NCI-H82 (cell line): ENCODE results near the gene PRAMEF15.
A peak's percentile ranks its signal among the peaks of the same experiment; 100 is the strongest.
"Not testable (repeated sequence)": the region's sequence is repeated elsewhere in the genome, so short reads cannot be mapped to it uniquely, and the experiment has no call there.

ENCODE experiments used
- DNase-seq: peaks from one replicate; lab custom pipeline; 2025; lab: John Stamatoyannopoulos, UW

PRAMEF15 gene

GRCh38 chr1:13315281-13315680, at the start of gene PRAMEF15:
PRAMEF15 (plus strand) TSS chr1:13315581; CDS start chr1:13318408, 2,827 bp downstream.
- DNase-seq = not testable (repeated sequence)

GRCh38 chr1:13277016-13277415, 38.4 kb upstream of the PRAMEF15 start:
- DNase-seq = not testable (repeated sequence)

GRCh38 chr1:13279617-13280016, 35.8 kb upstream of the PRAMEF15 start:
- DNase-seq = not testable (repeated sequence)

GRCh38 chr1:13285037-13285436, 30.3 kb upstream of the PRAMEF15 start, which contains the start of gene PRAMEF8:
PRAMEF8 (minus strand) TSS chr1:13285137; CDS start chr1:13284091, 1,046 bp downstream.
- not testable (repeated sequence) for DNase-seq

GRCh38 chr1:13289030-13289429, 26.4 kb upstream of the PRAMEF15 start:
- DNase-seq = not testable (repeated sequence)

- not testable (repeated sequence) for DNase-seq
These were observed 18.0 kb upstream of the PRAMEF15 start for GRCh38 chr1:13297216-13297931.

- DNase-seq = not testable (repeated sequence)
These were observed 16.7 kb upstream of the PRAMEF15 start for GRCh38 chr1:13298699-13299098.

- DNase-seq = not testable (repeated sequence)
These were observed 13.2 kb upstream of the PRAMEF15 start for GRCh38 chr1:13302197-13302596.

- DNase-seq = not testable (repeated sequence)
These were observed 12.1 kb upstream of the PRAMEF15 start, which contains the start of gene PRAMEF33 for GRCh38 chr1:13303239-13303638. PRAMEF33 (plus strand) TSS chr1:13303539; CDS start chr1:13305955, 2,416 bp downstream.

GRCh38 chr1:13342496-13342895, 27.1 kb downstream of the PRAMEF15 start:
- DNase-seq = not testable (repeated sequence)

GRCh38 chr1:13347034-13347433, 31.7 kb downstream of the PRAMEF15 start, which contains the start of gene PRAMEF14:
PRAMEF14 (minus strand) TSS chr1:13347134; CDS start chr1:13345314, 1,820 bp downstream.
- DNase-seq = not testable (repeated sequence)

GRCh38 chr1:13353476-13353875, 38.1 kb downstream of the PRAMEF15 start:
- not testable (repeated sequence) for DNase-seq

GRCh38 chr1:13354475-13354874, 39.1 kb downstream of the PRAMEF15 start:
- not testable (repeated sequence) for DNase-seq

- DNase-seq = peak; percentile 84
These were observed 41.4 kb downstream of the PRAMEF15 start for GRCh38 chr1:13356774-13357173.

GRCh38 chr1:13362364-13362763, 47.0 kb downstream of the PRAMEF15 start:
- not testable (repeated sequence) for DNase-seq

GRCh38 chr1:13364928-13365327, 49.5 kb downstream of the PRAMEF15 start:
- DNase-seq = not testable (repeated sequence)

- not testable (repeated sequence) for DNase-seq
These were observed 51.2 kb downstream of the PRAMEF15 start for GRCh38 chr1:13366536-13366935.

- peak; percentile 50 for DNase-seq
These were observed 53.2 kb downstream of the PRAMEF15 start for GRCh38 chr1:13368544-13368943.
